ENCODE results near the gene SUSD6. TPM values are rescaled to one million over a fixed set of nuclear protein-coding genes. Genes with fewer than 3 reads are reported as not detected.

Gene SUSD6
- polyA plus RNA-seq, 1 of the 3 experiments (the other 2 are of a cell fraction) = 8.5 TPM

GRCh38 chr14:69654116-69654515 is 42.7 kb downstream of the SUSD6 start:
- Histone ChIP-seq H3K36me3 (replicated peaks in 1 of 2; ENCODE audit: control insufficient read depth in 1 of 2, insufficient read depth in 2 of 2, low read length in 1 of 2) (no peaks in the 10 kb centered on the region), H3K4me1 (ENCODE audit: control insufficient read depth in 1 of 2, insufficient read depth in 2 of 2, low read depth in 1 of 2, low read length in 1 of 2) (peaks cover 1 to 17% of the 10 kb centered on the region in 2 experiments; a peak in 2 of 4 replicates), H2AFZ (ENCODE audit: low read depth) (no peak overlapping the region), H3K4me3 (ENCODE audit: low read depth in 2 of 2, low read length in 1 of 2) (no peak overlapping the region), H3K9me2 (no peaks in the 10 kb centered on the region), H3K27me3 (ENCODE audit: insufficient read depth) (no peaks in the 10 kb centered on the region), H3F3A (replicated peaks; ENCODE audit: insufficient read depth) (no peaks in the 10 kb centered on the region), H3K9me3 (no peaks in the 10 kb centered on the region), H3K79me2 (ENCODE audit: insufficient read depth) (0 out of 2 replicates have a peak, but pooled peaks cover 11% of the 10 kb centered on the region), H3K27ac (ENCODE audit: low read depth in 2 of 2, low read length in 1 of 2) (no peak overlapping the region), H4K20me1 (ENCODE audit: insufficient read depth) (no peaks in the 10 kb centered on the region), H3K9ac (no peak overlapping the region), H3K4me2 (no peak overlapping the region)
- 90% methylated on average over 3 of the region's 3 CpGs for WGBS (ENCODE audit: low lambda C conversion rate)
- TF ChIP-seq FOXJ3 (CRISPR knock-in tag; IDR thresholded peaks at IDR 0.05) = no peak
- TF ChIP-seq, protein P1, sequence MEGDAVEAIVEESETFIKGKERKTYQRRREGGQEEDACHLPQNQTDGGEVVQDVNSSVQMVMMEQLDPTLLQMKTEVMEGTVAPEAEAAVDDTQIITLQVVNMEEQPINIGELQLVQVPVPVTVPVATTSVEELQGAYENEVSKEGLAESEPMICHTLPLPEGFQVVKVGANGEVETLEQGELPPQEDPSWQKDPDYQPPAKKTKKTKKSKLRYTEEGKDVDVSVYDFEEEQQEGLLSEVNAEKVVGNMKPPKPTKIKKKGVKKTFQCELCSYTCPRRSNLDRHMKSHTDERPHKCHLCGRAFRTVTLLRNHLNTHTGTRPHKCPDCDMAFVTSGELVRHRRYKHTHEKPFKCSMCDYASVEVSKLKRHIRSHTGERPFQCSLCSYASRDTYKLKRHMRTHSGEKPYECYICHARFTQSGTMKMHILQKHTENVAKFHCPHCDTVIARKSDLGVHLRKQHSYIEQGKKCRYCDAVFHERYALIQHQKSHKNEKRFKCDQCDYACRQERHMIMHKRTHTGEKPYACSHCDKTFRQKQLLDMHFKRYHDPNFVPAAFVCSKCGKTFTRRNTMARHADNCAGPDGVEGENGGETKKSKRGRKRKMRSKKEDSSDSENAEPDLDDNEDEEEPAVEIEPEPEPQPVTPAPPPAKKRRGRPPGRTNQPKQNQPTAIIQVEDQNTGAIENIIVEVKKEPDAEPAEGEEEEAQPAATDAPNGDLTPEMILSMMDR (IDR thresholded peaks at IDR 0.05) = no peak
- TF ChIP-seq YY1 (IDR thresholded peaks at IDR 0.05; ENCODE audit: low read depth) = no peak
- TF ChIP-seq MAX (IDR thresholded peaks at IDR 0.05; ENCODE audit: low read depth) = no peak
- TF ChIP-seq MEF2A (IDR thresholded peaks at IDR 0.05; ENCODE audit: borderline replicate concordance, low read depth) = no peak
- TF ChIP-seq NFIC (IDR thresholded peaks at IDR 0.05; ENCODE audit: borderline replicate concordance) = no peak
- TF ChIP-seq RXRA (IDR thresholded peaks at IDR 0.05; ENCODE audit: borderline replicate concordance, low read depth) = no peak
- no peak for TF ChIP-seq CHD2 (IDR thresholded peaks at IDR 0.05; ENCODE audit: low read length, partially characterized antibody)
- TF ChIP-seq SIN3A (IDR thresholded peaks at IDR 0.05; ENCODE audit: borderline replicate concordance, low read depth, low read length) = no peak
- no peak for TF ChIP-seq SMC3 (IDR thresholded peaks at IDR 0.05; ENCODE audit: low read depth, low read length)
- TF ChIP-seq MXI1 (IDR thresholded peaks at IDR 0.05; ENCODE audit: low read depth, low read length) = no peak
- no peak for TF ChIP-seq ELF1 (IDR thresholded peaks at IDR 0.05)
- TF ChIP-seq FOXM1 (IDR thresholded peaks at IDR 0.05; ENCODE audit: low read depth) = no peak
- no peak for TF ChIP-seq IRF3 (IDR thresholded peaks at IDR 0.05; ENCODE audit: low read depth, low read length)
- no peak for TF ChIP-seq TCF12 (IDR thresholded peaks at IDR 0.05)
- TF ChIP-seq, protein P2, sequence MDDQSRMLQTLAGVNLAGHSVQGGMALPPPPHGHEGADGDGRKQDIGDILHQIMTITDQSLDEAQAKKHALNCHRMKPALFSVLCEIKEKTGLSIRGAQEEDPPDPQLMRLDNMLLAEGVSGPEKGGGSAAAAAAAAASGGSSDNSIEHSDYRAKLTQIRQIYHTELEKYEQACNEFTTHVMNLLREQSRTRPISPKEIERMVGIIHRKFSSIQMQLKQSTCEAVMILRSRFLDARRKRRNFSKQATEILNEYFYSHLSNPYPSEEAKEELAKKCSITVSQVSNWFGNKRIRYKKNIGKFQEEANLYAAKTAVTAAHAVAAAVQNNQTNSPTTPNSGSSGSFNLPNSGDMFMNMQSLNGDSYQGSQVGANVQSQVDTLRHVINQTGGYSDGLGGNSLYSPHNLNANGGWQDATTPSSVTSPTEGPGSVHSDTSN (IDR thresholded peaks at IDR 0.05) = no peak
- ChIA-PET POLR2A (no interaction called here), CTCF (no interaction called here)
- DNase-seq = no peak
